Common myeloid progenitor, CD34-positive (primary cell): Measurements from ENCODE around the gene ASIC1.
A peak's percentile ranks its signal among the peaks of the same experiment; 100 is the strongest.

Experiments used
- CTCF ChIA-PET: fragments of 350-600 bp; sonication (Branson Sonifier 250); formaldehyde crosslinking; loops from one replicate; lab custom pipeline; 2021; ENCODE audit warnings: antibody characterized with exemption; lab: Charles Lee
- POLR2A ChIA-PET: fragments of 350-600 bp; sonication (Branson Sonifier 250); formaldehyde crosslinking; loops from one replicate; lab custom pipeline; 2021; ENCODE audit warnings: antibody characterized with exemption; lab: Charles Lee
- DNase-seq, 3 donors: peaks; one replicate each; pipeline versions ENCODE4 v3.0.0 to v3.0.0-alpha.2; 2013
- H3K27ac ChIP-seq, 2 experiments: 1 replicate in 1 of 2; 2 replicates in 1 of 2; pipeline ENCODE4 v1.7.0; 2013; ENCODE audit warnings: inconsistent platforms in 2 of 2, low read length in 2 of 2, mild to moderate bottlenecking in 2 of 2, low read depth in 1 of 2, moderate library complexity in 1 of 2; ENCODE audit not compliant: severe bottlenecking in 2 of 2, insufficient read depth in 1 of 2, poor library complexity in 1 of 2
- H3K27me3 ChIP-seq, 5 experiments: replicated peaks in 2 of 5; 1 replicate in 3 of 5; 2 replicates in 2 of 5; pipeline versions ENCODE4 v1.6.1 to v1.7.0; 2013; ENCODE audit warnings: low read length in 4 of 5, mild to moderate bottlenecking in 2 of 5, moderate library complexity in 2 of 5, inconsistent platforms in 1 of 5; ENCODE audit not compliant: insufficient read depth in 5 of 5, control insufficient read depth in 4 of 5
- H3K36me3 ChIP-seq, 4 experiments: 1 replicate in 2 of 4; 2 replicates in 2 of 4; pipeline versions ENCODE4 v1.6.1 to v1.7.0; 2013; ENCODE audit warnings: low read length in 3 of 4, control low read depth in 1 of 4, mild to moderate bottlenecking in 1 of 4; ENCODE audit not compliant: control insufficient read depth in 4 of 4, insufficient read depth in 4 of 4
- H3K4me1 ChIP-seq, 4 experiments: 1 replicate in 3 of 4; 2 replicates in 1 of 4; pipeline versions ENCODE4 v1.6.1 to v1.7.1; 2013; ENCODE audit warnings: low read length in 3 of 4, mild to moderate bottlenecking in 3 of 4, control low read depth in 1 of 4, inconsistent platforms in 1 of 4, moderate library complexity in 1 of 4; ENCODE audit not compliant: control insufficient read depth in 4 of 4, insufficient read depth in 4 of 4; ENCODE audit errors: control extremely low read depth in 1 of 4
- H3K4me3 ChIP-seq, 7 experiments: 1 replicate in 4 of 7; 2 replicates in 3 of 7; pipeline versions ENCODE4 v1.5.1 to v1.7.0; 2013; ENCODE audit warnings: mild to moderate bottlenecking in 7 of 7, low read length in 6 of 7, moderate library complexity in 6 of 7, inconsistent platforms in 2 of 7, low read depth in 2 of 7, control low read depth in 1 of 7; ENCODE audit not compliant: insufficient read depth in 4 of 7, control insufficient read depth in 1 of 7; ENCODE audit errors: extremely low read depth in 1 of 7
- H3K9me3 ChIP-seq, 5 experiments: 1 replicate in 4 of 5; 2 replicates in 1 of 5; pipeline versions ENCODE4 v1.6.1 to v1.7.1; 2013; ENCODE audit warnings: low read length in 4 of 5, mild to moderate bottlenecking in 2 of 5, inconsistent platforms in 1 of 5, low read depth in 1 of 5, moderate library complexity in 1 of 5; ENCODE audit not compliant: control insufficient read depth in 4 of 5, insufficient read depth in 2 of 5; ENCODE audit errors: control extremely low read depth in 1 of 5
- WGBS: methylation state at CpG from one replicate; pipeline ENCODE4 v1.1.5; 2013; ENCODE audit not compliant: insufficient coverage; 5-methylcytosine and 5-hydroxymethylcytosine counted together

ASIC1 gene

GRCh38 chr12:50090391-50090790, 33.0 kb downstream of the ASIC1 start:
- 100% methylated on average over 1 of the region's 5 CpGs for WGBS
- DNase-seq, result no peak
- POLR2A ChIA-PET, result interaction anchor here (1.0 kb wide), 1 partner anchor 13 kb away, joined by 3 read pairs; the partner anchor contains the start of gene GPD1

GRCh38 chr12:50097952-50098351, 40.6 kb downstream of the ASIC1 start:
- no peak overlapping the region for H3K4me3 ChIP-seq
- H3K9me3 ChIP-seq, result no peaks in the 10 kb centered on the region
- H3K36me3 ChIP-seq, result peaks cover 17 to 77% (median 62%) of the 10 kb centered on the region in 4 experiments
- ChIA-PET CTCF (interaction anchor here (10.5 kb wide), 1 partner anchor 12 kb away, joined by 89 read pairs; the partner anchor contains the start of gene COX14), POLR2A (no interaction called here)
- H3K27ac ChIP-seq, result no peak overlapping the region
- DNase-seq, result no peak
- no peaks in the 10 kb centered on the region for H3K4me1 ChIP-seq
- no peaks in the 10 kb centered on the region for H3K27me3 ChIP-seq
- 90% methylated on average over 3 of the region's 6 CpGs for WGBS

More at GRCh38 chr12:50090391-50090790, 33.0 kb downstream of the ASIC1 start:
- H3K27ac ChIP-seq, result no peak overlapping the region
- peaks cover 31 to 82% (median 62%) of the 10 kb centered on the region in 4 experiments for H3K36me3 ChIP-seq
- no peaks in the 10 kb centered on the region for H3K27me3 ChIP-seq
- CTCF ChIA-PET, result interaction anchor here (1.1 to 10.4 kb wide), 6 partner anchors 9 to 86 kb away, joined by 3 to 168 read pairs (median 4); partner anchors contain the start of genes COX14 and GPD1
- H3K9me3 ChIP-seq, result no peaks in the 10 kb centered on the region
- peaks cover 4 to 6% (median 5%) of the 10 kb centered on the region in 4 experiments for H3K4me1 ChIP-seq
- H3K4me3 ChIP-seq, result no peak overlapping the region

GRCh38 chr12:50099302-50100008, 42.1 kb downstream of the ASIC1 start:
- Histone ChIP-seq H3K27ac (no peak overlapping the region), H3K9me3 (no peaks in the 10 kb centered on the region), H3K4me1 (no peaks in the 10 kb centered on the region), H3K27me3 (no peaks in the 10 kb centered on the region), H3K4me3 (no peak overlapping the region), H3K36me3 (peaks cover 16 to 62% (median 49%) of the 10 kb centered on the region in 4 experiments)
- DNase-seq, result no peak
- ChIA-PET CTCF (interaction anchor here (1.1 to 10.5 kb wide), 3 partner anchors 10 to 65 kb away, joined by 3 to 89 read pairs (median 5); partner anchors contain the start of gene COX14), POLR2A (no interaction called here)
- WGBS, result 92% methylated on average over 4 of the region's 5 CpGs

- CTCF ChIA-PET, result interaction anchor here (1.1 to 10.5 kb wide), 5 partner anchors 10 to 64 kb away, joined by 3 to 89 read pairs (median 4); partner anchors contain the start of genes COX14 and SMARCD1
- Histone ChIP-seq H3K9me3 (no peaks in the 10 kb centered on the region), H3K27me3 (no peaks in the 10 kb centered on the region), H3K4me3 (no peak overlapping the region), H3K36me3 (peaks cover 12 to 53% (median 41%) of the 10 kb centered on the region in 4 experiments), H3K27ac (no peak overlapping the region), H3K4me1 (no peaks in the 10 kb centered on the region)
- DNase-seq, result no peak
- 100% methylated on average over 1 of the region's 3 CpGs for WGBS
- POLR2A ChIA-PET, result no interaction called here
These were observed 43.2 kb downstream of the ASIC1 start for GRCh38 chr12:50100561-50100960.

- Histone ChIP-seq H3K27me3 (no peaks in the 10 kb centered on the region), H3K4me1 (no peaks in the 10 kb centered on the region), H3K27ac (no peak overlapping the region), H3K9me3 (no peaks in the 10 kb centered on the region), H3K36me3 (peaks cover 3 to 42% (median 30%) of the 10 kb centered on the region in 4 experiments), H3K4me3 (no peak overlapping the region)
- no CpG with 5 or more reads among the region's 3 CpGs for WGBS
- CTCF ChIA-PET, result interaction anchor here (1.1 to 10.5 kb wide), 3 partner anchors 8 to 17 kb away, joined by 3 to 89 read pairs (median 4); partner anchors contain the start of genes COX14 and SMARCD1
- peak in 2 of 3 donors; percentile 22 to 27 for DNase-seq
- POLR2A ChIA-PET, result no interaction called here
These were observed 44.3 kb downstream of the ASIC1 start for GRCh38 chr12:50101663-50102062.

GRCh38 chr12:50102131-50102531, 44.7 kb downstream of the ASIC1 start:
- no CpG with 5 or more reads among the region's 2 CpGs for WGBS
- Histone ChIP-seq H3K27me3 (no peaks in the 10 kb centered on the region), H3K27ac (no peak overlapping the region), H3K36me3 (peaks cover 2 to 37% (median 26%) of the 10 kb centered on the region in 4 experiments), H3K4me3 (no peak overlapping the region), H3K4me1 (no peaks in the 10 kb centered on the region), H3K9me3 (no peaks in the 10 kb centered on the region)
- ChIA-PET POLR2A (no interaction called here), CTCF (interaction anchor here (1.1 to 10.5 kb wide), 2 partner anchors 8 to 12 kb away, joined by 3 to 89 read pairs; partner anchors contain the start of gene COX14)
- DNase-seq, result no peak
